ENCODE data around the gene NAXD.

GRCh38 chr13:110650436-110650835, 35.1 kb downstream of the NAXD start:
- TF ChIP-seq, protein P1, sequence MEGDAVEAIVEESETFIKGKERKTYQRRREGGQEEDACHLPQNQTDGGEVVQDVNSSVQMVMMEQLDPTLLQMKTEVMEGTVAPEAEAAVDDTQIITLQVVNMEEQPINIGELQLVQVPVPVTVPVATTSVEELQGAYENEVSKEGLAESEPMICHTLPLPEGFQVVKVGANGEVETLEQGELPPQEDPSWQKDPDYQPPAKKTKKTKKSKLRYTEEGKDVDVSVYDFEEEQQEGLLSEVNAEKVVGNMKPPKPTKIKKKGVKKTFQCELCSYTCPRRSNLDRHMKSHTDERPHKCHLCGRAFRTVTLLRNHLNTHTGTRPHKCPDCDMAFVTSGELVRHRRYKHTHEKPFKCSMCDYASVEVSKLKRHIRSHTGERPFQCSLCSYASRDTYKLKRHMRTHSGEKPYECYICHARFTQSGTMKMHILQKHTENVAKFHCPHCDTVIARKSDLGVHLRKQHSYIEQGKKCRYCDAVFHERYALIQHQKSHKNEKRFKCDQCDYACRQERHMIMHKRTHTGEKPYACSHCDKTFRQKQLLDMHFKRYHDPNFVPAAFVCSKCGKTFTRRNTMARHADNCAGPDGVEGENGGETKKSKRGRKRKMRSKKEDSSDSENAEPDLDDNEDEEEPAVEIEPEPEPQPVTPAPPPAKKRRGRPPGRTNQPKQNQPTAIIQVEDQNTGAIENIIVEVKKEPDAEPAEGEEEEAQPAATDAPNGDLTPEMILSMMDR (IDR thresholded peaks at IDR 0.05), result no peak
- no peak for TF ChIP-seq EZH2 (IDR thresholded peaks at IDR 0.05)
